Hepatocyte (in vitro differentiated cells): ENCODE data around the gene ARHGEF37. TPM values are rescaled to one million over a fixed set of nuclear protein-coding genes. Genes with fewer than 3 reads are reported as not detected.

Experiments used
- DNase-seq: peaks from one replicate; pipeline ENCODE4 v3.0.0-alpha.2; 2016; ENCODE audit warnings: low spot score
- H2AFZ ChIP-seq: fragments of 200-600 bp; sonication (generic); 2 replicates; pipeline ENCODE4 v1.6.0; 2016; ENCODE audit warnings: antibody characterized with exemption, mild to moderate bottlenecking
- H3K27ac ChIP-seq: fragments of 200-600 bp; sonication (generic); 2 replicates; pipeline ENCODE4 v1.5.1; 2016; ENCODE audit warnings: mild to moderate bottlenecking
- H3K27me3 ChIP-seq: fragments of 200-600 bp; sonication (generic); 2 replicates; pipeline ENCODE4 v1.6.1; 2016
- H3K36me3 ChIP-seq: fragments of 200-600 bp; sonication (generic); replicated peaks from 2 replicates; pipeline ENCODE4 v1.5.1; 2016; ENCODE audit warnings: low read depth; ENCODE audit not compliant: insufficient read depth
- H3K4me1 ChIP-seq: fragments of 200-600 bp; sonication (generic); 2 replicates; pipeline ENCODE4 v1.5.1; 2016; ENCODE audit warnings: mild to moderate bottlenecking, moderate library complexity; ENCODE audit not compliant: insufficient read depth
- H3K4me2 ChIP-seq: fragments of 200-600 bp; sonication (generic); 2 replicates; pipeline ENCODE4 v1.6.0; 2016
- H3K4me3 ChIP-seq: fragments of 200-600 bp; sonication (generic); 2 replicates; pipeline ENCODE4 v1.5.1; 2016; ENCODE audit warnings: mild to moderate bottlenecking
- H3K79me2 ChIP-seq: fragments of 200-600 bp; sonication (generic); 2 replicates; pipeline ENCODE4 v1.6.0; 2017; ENCODE audit warnings: mild to moderate bottlenecking
- H3K9me2 ChIP-seq: fragments of 200-600 bp; sonication (generic); replicated peaks from 2 replicates; pipeline ENCODE4 v1.6.0; 2017; ENCODE audit warnings: mild to moderate bottlenecking; ENCODE audit not compliant: insufficient read depth
- H3K9me3 ChIP-seq: fragments of 200-600 bp; sonication (generic); 2 replicates; pipeline ENCODE4 v1.5.1; 2016; ENCODE audit warnings: low read depth, mild to moderate bottlenecking
- H4K20me1 ChIP-seq: fragments of 200-600 bp; sonication (generic); 2 replicates; pipeline ENCODE4 v1.6.0; 2016; ENCODE audit warnings: mild to moderate bottlenecking; ENCODE audit not compliant: insufficient read depth, poor library complexity, severe bottlenecking
- EZH2 ChIP-seq: fragments of 200-600 bp; sonication (generic); IDR thresholded peaks from 2 replicates; pipeline ENCODE4 v1.6.1; 2016; ENCODE audit warnings: antibody characterized with exemption, mild to moderate bottlenecking, borderline replicate concordance
- EZH2phosphoT487 ChIP-seq: fragments of 200-600 bp; sonication (generic); IDR thresholded peaks from one replicate; pipeline ENCODE4 v1.6.1; 2018; ENCODE audit warnings: antibody characterized with exemption, mild to moderate bottlenecking, low read depth, moderate library complexity; ENCODE audit not compliant: unreplicated experiment, severe bottlenecking
- WGBS: methylation state at CpG from one replicate; pipeline ENCODE4 v1.1.6; 2016; ENCODE audit warnings: low lambda C conversion rate; ENCODE audit errors: missing lambda C conversion rate; 5-methylcytosine and 5-hydroxymethylcytosine counted together
- polyA plus RNA-seq: library from polyadenylated mRNA; unstranded; fragments of >200 nt; fragmentation: Nextera tagmentation; extraction: Ambion mirVana; gene quantifications from 2 replicates; pipeline ENCODE4 v1.2.1, GENCODE V29; 2016
- total RNA-seq: library from RNA; depleted of rRNA; stranded (reverse); fragments of >200 nt; gene quantifications from 2 replicates; pipeline ENCODE4 v1.2.3, GENCODE V29; 2014
- TF ChIP-seq, protein P1 (sequence below): fragments of 200-600 bp; sonication (generic); IDR thresholded peaks from 2 replicates; pipeline ENCODE4 v1.5.1; 2016; ENCODE audit warnings: antibody characterized with exemption, mild to moderate bottlenecking; ENCODE audit not compliant: poor library complexity

Gene ARHGEF37
- total and polyA plus RNA-seq, 2 experiments from 2014 or later: 2.3 to 2.9 TPM

DNA sequence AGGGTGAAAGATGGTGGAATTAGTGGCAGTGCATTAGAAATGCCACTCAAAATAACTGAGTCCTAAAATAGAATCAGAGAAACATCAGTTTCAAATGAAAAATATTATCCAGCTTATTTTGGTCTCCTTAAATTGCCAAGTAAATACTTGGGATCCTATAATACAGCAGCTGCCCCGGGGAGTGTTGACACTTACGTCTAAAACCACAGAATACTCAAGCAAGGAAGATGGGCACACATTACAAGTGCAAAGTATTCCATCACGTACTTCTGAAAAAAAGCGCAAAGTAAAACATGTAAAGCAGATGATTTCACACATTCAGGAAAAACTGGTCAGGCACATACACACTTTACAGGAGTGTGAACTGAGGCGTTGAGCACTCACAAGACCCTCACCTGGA is 2.4 kb upstream of the ARHGEF37 start:
- Histone ChIP-seq H2AFZ (no peak overlapping the region), H3K9me2 (no peaks in the 10 kb centered on the region), H3K79me2 (no peaks in the 10 kb centered on the region), H3K36me3 (no peaks in the 10 kb centered on the region), H3K4me3 (no peak overlapping the region), H3K9me3 (no peaks in the 10 kb centered on the region), H4K20me1 (no peaks in the 10 kb centered on the region), H3K27ac (no peak overlapping the region), H3K27me3 (no peaks in the 10 kb centered on the region), H3K4me2 (no peak overlapping the region), H3K4me1 (peaks cover 10% of the 10 kb centered on the region)
- TF ChIP-seq EZH2 (no peak), EZH2phosphoT487 (no peak)
- TF ChIP-seq, protein P1, sequence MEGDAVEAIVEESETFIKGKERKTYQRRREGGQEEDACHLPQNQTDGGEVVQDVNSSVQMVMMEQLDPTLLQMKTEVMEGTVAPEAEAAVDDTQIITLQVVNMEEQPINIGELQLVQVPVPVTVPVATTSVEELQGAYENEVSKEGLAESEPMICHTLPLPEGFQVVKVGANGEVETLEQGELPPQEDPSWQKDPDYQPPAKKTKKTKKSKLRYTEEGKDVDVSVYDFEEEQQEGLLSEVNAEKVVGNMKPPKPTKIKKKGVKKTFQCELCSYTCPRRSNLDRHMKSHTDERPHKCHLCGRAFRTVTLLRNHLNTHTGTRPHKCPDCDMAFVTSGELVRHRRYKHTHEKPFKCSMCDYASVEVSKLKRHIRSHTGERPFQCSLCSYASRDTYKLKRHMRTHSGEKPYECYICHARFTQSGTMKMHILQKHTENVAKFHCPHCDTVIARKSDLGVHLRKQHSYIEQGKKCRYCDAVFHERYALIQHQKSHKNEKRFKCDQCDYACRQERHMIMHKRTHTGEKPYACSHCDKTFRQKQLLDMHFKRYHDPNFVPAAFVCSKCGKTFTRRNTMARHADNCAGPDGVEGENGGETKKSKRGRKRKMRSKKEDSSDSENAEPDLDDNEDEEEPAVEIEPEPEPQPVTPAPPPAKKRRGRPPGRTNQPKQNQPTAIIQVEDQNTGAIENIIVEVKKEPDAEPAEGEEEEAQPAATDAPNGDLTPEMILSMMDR: no peak
- 57% methylated on average over 4 of the region's 5 CpGs for WGBS
- no peak for DNase-seq

DNA sequence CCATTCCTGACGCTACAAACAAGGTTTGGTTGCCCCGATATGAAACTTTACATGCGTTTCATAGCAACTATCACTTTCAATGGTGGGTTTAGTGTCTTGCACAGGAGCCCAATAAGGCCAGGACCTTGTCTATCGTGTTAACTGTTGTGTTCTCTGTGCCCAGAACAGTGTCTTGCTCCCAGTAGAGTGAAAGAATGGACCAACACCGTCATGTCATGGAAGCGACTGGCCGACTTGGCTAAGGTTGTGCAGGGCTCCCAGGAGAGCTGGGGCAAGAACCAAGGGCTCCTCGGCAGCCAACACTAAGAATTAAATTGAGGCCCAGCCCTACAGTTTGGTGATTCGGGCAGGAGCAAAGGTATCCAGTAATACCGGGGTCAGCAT is 498 bp upstream of the ARHGEF37 start:
- H3K4me2 ChIP-seq: peak overlapping the region; percentile 83
- H4K20me1 ChIP-seq: no peaks in the 10 kb centered on the region
- peak overlapping the region; percentile 51 for H3K27ac ChIP-seq
- WGBS: 54% methylated on average over 10 of the region's 10 CpGs
- TF ChIP-seq, protein P1: no peak
- TF ChIP-seq EZH2phosphoT487 (no peak), EZH2 (no peak)
- H3K27me3 ChIP-seq: no peaks in the 10 kb centered on the region
- no peaks in the 10 kb centered on the region for H3K9me2 ChIP-seq
- no peaks in the 10 kb centered on the region for H3K9me3 ChIP-seq
- peaks cover 15% of the 10 kb centered on the region for H3K4me1 ChIP-seq
- H3K4me3 ChIP-seq: peak overlapping the region; percentile 47
- H3K79me2 ChIP-seq: no peaks in the 10 kb centered on the region
- no peak for DNase-seq
- no peaks in the 10 kb centered on the region for H3K36me3 ChIP-seq
- peak overlapping the region; percentile 83 for H2AFZ ChIP-seq

DNA sequence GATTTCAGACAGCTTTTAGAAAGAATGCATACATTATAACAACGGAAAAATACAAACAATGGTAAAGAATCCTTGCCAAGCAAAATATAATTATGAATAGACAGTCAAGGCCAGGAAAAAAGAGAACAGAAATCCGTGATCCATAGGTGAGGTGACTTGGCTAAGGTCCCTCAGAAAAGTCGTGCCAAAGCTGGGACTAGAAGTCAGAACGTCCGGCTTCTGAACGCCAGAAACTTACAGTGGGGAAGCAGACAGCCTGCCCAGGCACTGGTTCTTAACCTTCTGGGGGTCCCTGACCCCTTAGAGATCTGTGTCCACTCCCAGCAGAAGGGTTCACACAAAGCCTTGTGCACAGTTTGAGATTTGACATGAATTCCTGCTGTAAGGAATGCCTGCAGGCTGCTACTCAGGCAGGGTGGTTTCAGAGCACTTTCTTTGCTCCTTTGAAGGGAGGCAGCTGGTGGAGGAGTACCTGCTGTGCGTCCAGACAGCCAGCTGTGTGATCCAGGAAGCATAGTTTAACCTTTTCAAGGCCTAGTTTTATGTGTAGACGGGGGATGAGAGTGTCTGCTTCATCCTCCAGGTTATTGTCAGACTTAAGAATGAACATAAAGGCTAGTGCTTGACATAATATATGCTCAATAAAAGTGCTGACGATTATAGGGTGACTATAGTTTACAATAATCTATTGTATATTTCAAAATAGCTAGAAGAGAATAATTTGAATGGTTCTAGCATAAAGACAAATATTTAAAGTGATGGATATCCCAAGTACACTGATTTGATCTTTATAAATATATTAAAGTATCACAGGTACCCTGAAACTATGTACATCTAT is 852 bp downstream of the ARHGEF37 start:
- Histone ChIP-seq H3K4me3 (no peak overlapping the region), H3K27ac (peak overlapping the region; percentile 51), H3K27me3 (no peaks in the 10 kb centered on the region), H3K4me1 (peaks cover 15% of the 10 kb centered on the region), H3K36me3 (no peaks in the 10 kb centered on the region), H4K20me1 (no peaks in the 10 kb centered on the region), H3K9me2 (no peaks in the 10 kb centered on the region), H3K9me3 (no peaks in the 10 kb centered on the region), H2AFZ (peak overlapping the region; percentile 83), H3K79me2 (no peaks in the 10 kb centered on the region), H3K4me2 (peak overlapping the region; percentile 83)
- TF ChIP-seq, protein P1: no peak
- TF ChIP-seq EZH2phosphoT487 (no peak), EZH2 (no peak)
- WGBS: 55% methylated on average over 9 of the region's 9 CpGs
- DNase-seq: no peak
